ENCODE data around the gene ARID1B.

Gene ARID1B

DNA sequence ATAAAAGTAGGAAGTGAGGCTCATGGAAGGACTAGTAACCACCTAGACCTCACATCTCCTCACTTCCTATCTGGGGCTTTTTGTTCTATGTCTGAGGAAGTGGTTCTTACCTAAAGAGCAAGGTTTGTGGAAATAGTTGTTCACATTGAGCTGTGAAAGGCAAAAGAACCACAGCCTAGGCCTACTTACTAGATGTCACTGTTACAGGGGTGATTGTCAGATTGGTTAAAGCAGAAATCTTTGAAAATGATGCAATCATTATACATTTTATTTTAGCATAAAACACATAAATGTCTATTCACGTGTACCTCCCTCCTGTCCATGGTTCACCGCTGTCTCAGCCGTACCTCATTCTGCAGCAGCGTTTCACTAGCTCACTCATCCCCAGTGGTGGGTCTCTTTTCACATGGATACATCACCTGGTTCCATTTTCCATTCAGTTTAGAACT, 277.4 kb downstream of the ARID1B start:
- no peak for DNase-seq (ENCODE audit: low spot score)

DNA sequence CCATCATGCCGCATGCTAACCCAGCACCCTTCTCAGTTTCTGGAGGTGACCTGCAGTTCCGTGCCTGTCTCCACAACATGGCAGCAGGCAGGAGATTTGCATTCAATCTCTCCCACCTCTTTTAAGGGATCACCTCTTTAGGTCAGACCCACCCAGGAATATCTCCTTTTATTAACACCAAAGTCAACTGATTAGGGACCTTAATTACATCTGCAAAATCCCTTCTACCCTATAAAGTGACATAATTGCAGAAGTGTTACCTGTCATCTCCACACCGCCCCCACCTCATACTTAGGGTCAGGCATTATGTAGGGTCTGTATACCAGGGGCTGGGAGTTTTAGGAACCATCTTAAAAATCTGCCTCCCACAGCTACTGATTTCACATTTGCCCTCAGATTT, 278.7 kb downstream of the ARID1B start:
- no peak for DNase-seq (ENCODE audit: low spot score)

GRCh38 chr6:157056275-157056674, 279.1 kb downstream of the ARID1B start:
- no peak for DNase-seq (ENCODE audit: low spot score)

DNA sequence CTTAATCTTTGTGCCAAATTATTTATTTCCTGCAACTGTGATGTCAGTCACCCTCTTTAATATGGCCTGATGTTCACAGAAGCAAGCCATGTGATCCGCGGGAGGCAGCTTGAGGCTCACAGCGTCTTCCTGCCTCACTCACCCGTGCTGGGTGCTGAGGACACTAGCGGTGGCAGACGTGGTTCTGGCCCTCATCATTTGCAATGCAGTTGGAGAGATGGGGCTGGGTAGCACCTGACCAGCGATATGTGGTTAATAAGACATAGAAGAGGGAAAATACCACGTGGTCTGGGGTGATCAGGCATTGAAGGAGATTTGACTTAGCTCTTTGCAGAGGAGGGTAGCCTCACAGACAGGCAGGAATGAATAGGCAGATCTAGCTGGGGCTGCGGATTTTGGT, 281.4 kb downstream of the ARID1B start:
- DNase-seq (ENCODE audit: low spot score): no peak

DNA sequence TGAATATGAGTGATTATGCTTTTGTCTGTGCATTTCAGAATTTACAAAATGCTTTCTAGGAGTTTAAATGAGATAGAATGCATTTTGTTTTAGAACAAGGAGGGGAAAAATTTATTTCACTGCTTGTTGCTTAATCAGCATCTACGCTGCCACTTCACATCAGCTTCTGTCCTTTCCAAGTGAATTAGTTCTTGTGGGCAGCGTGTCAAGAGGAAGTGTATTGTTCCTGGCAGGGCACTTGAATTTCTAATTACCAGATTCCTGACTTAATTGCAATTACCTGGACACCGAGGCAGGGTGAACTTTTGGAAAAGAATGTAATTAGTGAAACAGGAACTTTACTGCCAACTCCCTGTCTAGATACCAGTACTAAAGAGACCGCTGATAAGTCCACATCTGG, 282.6 kb downstream of the ARID1B start:
- DNase-seq (ENCODE audit: low spot score): no peak

- DNase-seq (ENCODE audit: low spot score): no peak
Observed at GRCh38 chr6:157060440-157060952, 283.3 kb downstream of the ARID1B start.

- DNase-seq (ENCODE audit: low spot score): no peak
Observed at GRCh38 chr6:157061770-157062594, 284.8 kb downstream of the ARID1B start.

GRCh38 chr6:157063176-157063905, 286.2 kb downstream of the ARID1B start:
- DNase-seq (ENCODE audit: low spot score): no peak

- DNase-seq (ENCODE audit: low spot score): no peak
Observed at GRCh38 chr6:157063923-157064322, 286.7 kb downstream of the ARID1B start.

- no peak for DNase-seq (ENCODE audit: low spot score)
Observed at GRCh38 chr6:157064502-157064901, 287.3 kb downstream of the ARID1B start.

DNA sequence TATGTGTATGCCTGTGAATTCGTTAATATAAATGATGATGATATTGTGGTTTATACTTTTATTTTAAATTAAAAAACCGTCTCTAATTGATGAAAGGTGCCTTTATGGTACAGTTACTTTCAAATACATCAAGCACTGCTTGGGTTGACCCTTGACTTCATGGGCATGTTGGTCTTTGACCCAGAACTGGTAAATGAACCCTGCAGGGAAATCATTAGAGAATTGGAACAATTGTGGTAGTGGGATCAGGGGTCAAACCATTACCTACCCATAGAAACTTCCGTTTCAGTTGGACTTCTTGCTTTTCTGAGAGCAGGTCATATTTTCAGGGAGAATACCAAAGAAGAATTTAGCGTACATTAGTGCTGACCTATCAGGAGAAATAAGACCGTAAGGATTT, 288.2 kb downstream of the ARID1B start:
- DNase-seq (ENCODE audit: low spot score): no peak

DNA sequence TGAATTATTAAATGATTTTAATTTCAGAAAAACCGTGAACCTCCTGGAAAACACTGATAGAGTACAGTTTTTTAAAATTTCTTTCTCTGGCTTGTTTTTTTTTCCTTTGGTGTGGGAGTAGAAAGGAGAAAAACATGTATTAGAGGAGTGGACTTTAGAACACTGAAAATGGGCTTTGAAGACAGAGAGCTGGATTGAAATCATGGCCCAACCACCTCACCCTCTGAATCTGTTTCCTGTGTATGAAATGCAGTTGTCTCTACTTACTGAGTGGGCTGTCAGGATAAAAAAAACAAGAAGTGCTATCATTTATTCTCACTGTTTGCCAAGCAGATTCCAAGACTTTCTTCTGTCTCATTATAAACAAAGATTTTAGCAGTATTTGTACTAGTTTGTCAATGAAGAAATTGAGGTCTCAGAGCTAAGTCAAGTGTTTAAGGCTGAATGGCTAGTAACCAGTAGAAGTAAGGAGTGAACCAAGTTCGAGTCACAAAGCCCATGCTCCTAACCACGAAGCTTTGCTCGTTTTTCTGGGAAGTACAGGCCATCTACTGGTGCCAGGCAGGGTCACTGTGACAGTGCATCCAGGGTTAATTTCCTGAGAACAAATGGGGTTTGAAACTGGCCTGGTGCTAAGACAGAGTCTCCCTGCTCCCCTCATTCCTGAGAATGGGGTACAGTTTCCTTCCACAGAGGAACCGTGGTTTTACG, 289.8 kb downstream of the ARID1B start:
- DNase-seq (ENCODE audit: low spot score): no peak

GRCh38 chr6:157067507-157067906, 290.3 kb downstream of the ARID1B start:
- DNase-seq (ENCODE audit: low spot score): no peak

- no peak for DNase-seq (ENCODE audit: low spot score)
Observed at GRCh38 chr6:157068691-157069324, 291.6 kb downstream of the ARID1B start.

DNA sequence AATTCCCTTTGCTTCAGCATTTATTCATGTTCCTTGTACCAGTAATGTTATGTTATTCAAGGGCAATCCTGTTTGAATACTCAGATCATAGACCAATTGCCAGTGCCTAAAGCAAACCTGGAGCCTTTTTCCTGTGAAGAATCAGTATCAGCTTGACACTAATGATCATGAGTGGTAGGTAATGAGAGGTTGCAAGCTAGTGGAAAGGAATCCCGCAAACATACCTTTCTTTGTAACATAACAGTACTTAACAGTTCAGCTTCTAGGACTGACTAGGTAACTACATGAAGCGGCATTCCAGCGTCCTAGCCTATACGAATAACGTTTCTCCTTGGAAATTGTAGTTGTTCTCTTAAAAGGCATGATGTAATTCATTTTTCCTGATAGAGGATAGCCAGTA, 292.4 kb downstream of the ARID1B start:
- DNase-seq (ENCODE audit: low spot score): no peak

DNA sequence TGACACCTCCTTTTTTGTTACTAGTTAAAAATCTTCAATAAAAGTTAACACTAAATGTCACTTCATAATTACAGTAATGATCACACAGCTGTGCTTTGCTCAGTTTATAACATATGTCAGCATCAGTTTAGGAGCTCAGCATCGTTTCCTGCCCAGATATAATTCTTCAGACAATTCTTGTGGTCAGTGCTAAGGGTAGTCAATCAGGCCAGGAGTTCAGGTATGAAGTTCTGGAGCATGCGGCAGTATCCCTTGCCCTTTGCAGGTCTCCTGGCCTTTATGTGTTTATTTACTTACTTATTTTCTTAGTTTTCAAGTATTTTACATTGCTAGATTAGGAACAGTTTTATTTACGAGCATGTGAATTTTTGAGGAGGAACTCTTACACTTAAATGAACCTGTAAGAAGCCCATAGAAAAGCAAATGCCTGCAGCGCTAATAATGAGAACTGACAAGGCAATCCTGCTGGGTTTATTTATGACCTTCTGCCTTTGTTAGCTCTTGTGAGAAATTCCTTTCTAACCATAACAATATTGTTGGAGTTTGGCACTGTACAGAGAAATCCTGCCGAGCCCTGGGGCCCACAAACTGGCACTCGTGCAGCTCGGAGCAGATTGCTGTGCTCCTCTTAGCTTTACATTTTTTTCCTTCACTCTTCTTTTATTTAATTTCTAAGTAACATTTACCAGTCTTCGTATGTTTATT, 293.4 kb downstream of the ARID1B start:
- DNase-seq (ENCODE audit: low spot score): no peak

DNA sequence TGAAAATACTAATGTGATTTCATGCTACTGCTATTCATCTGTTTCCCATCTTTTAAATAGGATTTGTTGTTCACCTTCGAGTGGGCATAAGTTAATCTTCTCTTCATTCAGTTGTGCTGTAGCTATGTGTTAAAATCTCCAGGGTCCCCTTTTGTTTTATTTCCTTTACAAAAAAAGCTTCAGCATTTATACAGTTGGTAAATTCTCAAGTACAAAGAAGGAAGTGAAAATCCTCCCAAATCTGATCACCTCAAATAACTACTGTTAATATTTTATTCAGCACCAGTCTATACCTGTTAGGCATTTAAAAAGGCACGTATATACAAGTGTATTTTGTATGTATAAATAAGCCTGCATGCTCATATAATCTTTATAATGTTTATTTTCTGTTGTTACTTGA, 294.9 kb downstream of the ARID1B start:
- DNase-seq (ENCODE audit: low spot score): no peak

GRCh38 chr6:157073596-157073995, 296.4 kb downstream of the ARID1B start:
- DNase-seq (ENCODE audit: low spot score): no peak

GRCh38 chr6:157074969-157075368, 297.8 kb downstream of the ARID1B start:
- no peak for DNase-seq (ENCODE audit: low spot score)

GRCh38 chr6:157075549-157076450, 298.6 kb downstream of the ARID1B start:
- DNase-seq (ENCODE audit: low spot score): no peak
